Brain microvascular endothelial cell (primary cell): Measurements from ENCODE around the gene SETD4.
A peak's percentile ranks its signal among the peaks of the same experiment; 100 is the strongest.

Experiments used
- DNase-seq: peaks from one replicate; pipeline ENCODE4 v3.0.0-alpha.2; 2020
- H3K27ac ChIP-seq: fragments of 250-450 bp; sonication (Bioruptor Pico); 2 replicates; pipeline ENCODE4 v1.5.1; 2020; ENCODE audit warnings: mild to moderate bottlenecking, moderate library complexity
- H3K27me3 ChIP-seq: fragments of 250-450 bp; sonication (Bioruptor Pico); replicated peaks from 2 replicates; pipeline ENCODE4 v1.5.1; 2020; ENCODE audit warnings: mild to moderate bottlenecking
- H3K36me3 ChIP-seq: fragments of 250-450 bp; sonication (Bioruptor Pico); replicated peaks from 2 replicates; pipeline ENCODE4 v1.5.1; 2020; ENCODE audit warnings: mild to moderate bottlenecking
- H3K4me3 ChIP-seq: 2 replicates; pipeline ENCODE4 v1.5.1; 2011; ENCODE audit warnings: low read depth, mild to moderate bottlenecking, control low read depth, low read length, moderate library complexity
- CTCF ChIP-seq: IDR thresholded peaks from 2 replicates; pipeline ENCODE4 v1.5.1; 2011; ENCODE audit warnings: low read depth, mild to moderate bottlenecking, moderate library complexity, low read length, control low read depth, inconsistent platforms; ENCODE audit errors: missing control alignments
- in situ Hi-C: cut with HindIII; loops from 2 replicates; pipeline ENCODE4 v1.10.0; 2017; ENCODE audit warnings: low sequenced_read_pairs, low pct_ligation_motif_present

The SETD4 gene

GRCh38 chr21:36093512-36093911, 33.2 kb upstream of the SETD4 start:
- DNase-seq, result no peak

GRCh38 chr21:36092681-36093080, 32.4 kb upstream of the SETD4 start:
- in situ Hi-C loops, result no loop called here
- Histone ChIP-seq H3K27me3 (no peaks in the 10 kb centered on the region), H3K4me3 (no peak overlapping the region), H3K36me3 (no peaks in the 10 kb centered on the region), H3K27ac (no peak overlapping the region)
- no peak for DNase-seq
- TF ChIP-seq CTCF, result no peak

More at GRCh38 chr21:36093512-36093911, 33.2 kb upstream of the SETD4 start:
- Histone ChIP-seq H3K27ac (no peak overlapping the region), H3K27me3 (no peaks in the 10 kb centered on the region), H3K4me3 (no peak overlapping the region), H3K36me3 (no peaks in the 10 kb centered on the region)
- no peak for TF ChIP-seq CTCF
- in situ Hi-C loops, result no loop called here

GRCh38 chr21:36089946-36090345, 29.6 kb upstream of the SETD4 start:
- Histone ChIP-seq H3K27ac (no peak overlapping the region), H3K4me3 (no peak overlapping the region), H3K27me3 (no peaks in the 10 kb centered on the region), H3K36me3 (no peaks in the 10 kb centered on the region)
- in situ Hi-C loops, result no loop called here
- TF ChIP-seq CTCF, result no peak
- DNase-seq, result no peak

GRCh38 chr21:36087362-36088138, 27.2 kb upstream of the SETD4 start:
- Histone ChIP-seq H3K36me3 (no peaks in the 10 kb centered on the region), H3K4me3 (no peak overlapping the region), H3K27ac (no peak overlapping the region), H3K27me3 (no peaks in the 10 kb centered on the region)
- TF ChIP-seq CTCF, result peak; percentile 45
- DNase-seq, result no peak
- in situ Hi-C loops, result no loop called here

- TF ChIP-seq CTCF, result no peak
- Histone ChIP-seq H3K36me3 (no peaks in the 10 kb centered on the region), H3K4me3 (no peak overlapping the region), H3K27ac (no peak overlapping the region), H3K27me3 (no peaks in the 10 kb centered on the region)
- no peak for DNase-seq
- in situ Hi-C loops, result no loop called here
Observed at GRCh38 chr21:36082237-36082664, 21.9 kb upstream of the SETD4 start.

GRCh38 chr21:36080386-36080785, 20.1 kb upstream of the SETD4 start:
- no peaks in the 10 kb centered on the region for H3K36me3 ChIP-seq
- in situ Hi-C loops, result no loop called here
- no peak for TF ChIP-seq CTCF
- DNase-seq, result no peak
- H3K4me3 ChIP-seq, result no peak overlapping the region
- H3K27me3 ChIP-seq, result no peaks in the 10 kb centered on the region
- H3K27ac ChIP-seq, result no peak overlapping the region
